ENCODE data around the gene C16orf92. TPM values are rescaled to one million over a fixed set of nuclear protein-coding genes. Genes with fewer than 3 reads are reported as not detected.

C16orf92 gene
- total RNA-seq, 1 donor from 2014 or later: 8.9 TPM

DNA sequence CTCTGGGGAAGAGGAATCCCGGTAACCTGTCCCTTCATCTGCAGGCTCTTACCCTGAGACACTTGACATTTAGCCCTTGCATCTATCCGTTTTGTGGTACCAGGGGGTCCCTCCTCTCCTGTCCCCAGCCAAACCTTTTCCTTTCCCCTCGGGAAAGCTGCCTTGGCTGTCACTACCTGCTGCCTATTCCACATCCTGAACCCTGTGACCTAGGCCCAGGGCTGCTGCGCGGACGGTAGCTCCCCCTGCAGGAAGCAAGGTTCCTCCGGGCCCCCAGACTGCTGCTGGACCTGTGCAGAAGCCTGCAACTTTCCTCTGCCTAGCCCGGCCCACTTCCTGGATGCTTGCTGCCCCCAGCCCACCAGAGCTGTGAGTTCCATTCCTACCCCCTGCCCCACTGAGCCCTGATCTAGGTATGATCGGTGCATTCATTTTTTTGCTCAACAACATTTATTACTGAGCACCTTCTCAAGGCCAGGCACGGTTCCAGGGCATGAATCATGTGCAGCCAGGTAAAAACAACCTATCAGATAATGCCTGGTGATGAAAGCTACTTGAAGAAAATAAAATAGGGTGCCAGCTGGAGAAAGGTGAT is 32.1 kb downstream of the C16orf92 start:
- no peak for DNase-seq (ENCODE audit: low spot score)

- peak; percentile 53 for DNase-seq (ENCODE audit: low spot score)
These were observed 37.3 kb downstream of the C16orf92 start for GRCh38 chr16:30060346-30060745.

- no peak for DNase-seq (ENCODE audit: low spot score)
These were observed 38.0 kb downstream of the C16orf92 start for GRCh38 chr16:30060836-30061554.

DNA sequence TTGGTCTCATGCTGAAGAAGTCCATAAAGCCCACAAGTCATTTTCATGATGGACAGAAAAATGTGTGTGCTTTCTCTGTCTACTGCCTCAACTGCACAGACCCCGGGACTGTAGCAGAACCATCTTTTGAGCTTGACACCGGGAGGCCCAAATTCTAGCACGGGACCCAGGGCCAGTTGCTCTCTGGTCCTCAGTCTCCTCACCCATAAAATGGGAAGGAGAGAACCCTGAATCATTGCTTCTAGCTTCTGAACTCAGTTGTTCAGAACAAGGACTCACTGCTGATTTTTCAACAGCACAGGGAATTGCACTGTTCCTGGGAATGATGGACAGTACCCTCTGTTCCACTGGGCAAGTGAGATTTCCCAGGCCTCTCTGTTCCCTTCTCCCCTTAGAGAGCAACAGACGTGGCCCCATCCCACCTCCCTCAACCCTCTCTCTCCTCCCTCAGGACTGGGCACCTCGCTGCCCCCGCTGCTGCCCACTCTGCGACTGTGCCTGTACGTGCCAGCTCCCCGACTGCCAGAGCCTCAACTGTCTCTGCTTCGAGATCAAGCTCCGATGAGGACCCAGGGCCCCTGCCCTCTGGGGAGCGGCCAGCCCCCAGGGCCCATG is 40.4 kb downstream of the C16orf92 start:
- DNase-seq (ENCODE audit: low spot score): no peak

DNA sequence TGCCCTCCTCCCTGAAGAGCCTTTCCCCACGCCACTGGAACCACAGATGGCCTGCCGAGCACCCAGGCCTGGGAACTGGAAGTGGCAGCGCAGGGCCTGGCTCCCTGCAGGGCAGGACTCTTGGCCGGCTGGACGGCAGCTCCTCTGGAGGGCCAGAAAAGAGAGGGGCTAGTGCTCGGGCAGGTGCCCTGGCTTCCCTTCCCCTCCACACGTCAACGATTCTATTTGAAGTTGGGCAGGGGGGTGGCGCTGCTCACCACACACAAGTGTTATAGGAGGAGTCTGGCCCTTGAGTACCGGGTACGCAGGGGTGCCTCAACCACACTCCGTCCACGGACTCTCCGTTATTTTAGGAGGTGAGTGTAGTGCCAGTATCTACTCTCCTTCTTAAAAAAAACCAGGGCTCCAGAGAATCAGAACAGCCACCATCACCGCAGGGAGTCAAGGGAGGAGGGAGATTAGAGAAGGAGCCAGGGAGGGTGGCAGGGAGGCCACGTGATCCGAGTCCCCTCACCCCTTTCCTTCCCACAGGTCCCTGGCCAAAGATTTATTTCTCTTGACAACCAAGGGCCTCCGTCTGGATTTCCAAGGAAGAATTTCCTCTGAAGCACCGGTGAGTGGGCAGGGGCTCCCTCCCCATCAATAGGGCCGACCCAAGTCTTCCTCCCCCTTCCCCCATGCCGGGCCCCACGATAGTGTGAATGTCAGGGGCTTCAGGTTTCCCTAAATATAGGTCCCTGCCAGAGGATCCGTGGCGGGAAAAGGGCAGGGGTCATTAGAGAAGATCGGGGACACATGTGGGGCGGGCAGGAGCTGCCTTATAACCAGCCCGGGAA is 41.1 kb downstream of the C16orf92 start:
- peak; percentile 80 for DNase-seq (ENCODE audit: low spot score)

GRCh38 chr16:30064729-30065101 is 41.7 kb downstream of the C16orf92 start:
- no peak for DNase-seq (ENCODE audit: low spot score)

- peak; percentile 99 for DNase-seq (ENCODE audit: low spot score)
These were observed 42.3 kb downstream of the C16orf92 start, which contains the start of gene ALDOA for GRCh38 chr16:30065102-30065942. ALDOA (plus strand) TSS chr16:30065760; CDS start chr16:30066898, 1,138 bp downstream.

- no peak for DNase-seq (ENCODE audit: low spot score)
These were observed 43.2 kb downstream of the C16orf92 start for GRCh38 chr16:30065943-30066760.

GRCh38 chr16:30066761-30067583 is 44.0 kb downstream of the C16orf92 start:
- DNase-seq (ENCODE audit: low spot score): no peak

DNA sequence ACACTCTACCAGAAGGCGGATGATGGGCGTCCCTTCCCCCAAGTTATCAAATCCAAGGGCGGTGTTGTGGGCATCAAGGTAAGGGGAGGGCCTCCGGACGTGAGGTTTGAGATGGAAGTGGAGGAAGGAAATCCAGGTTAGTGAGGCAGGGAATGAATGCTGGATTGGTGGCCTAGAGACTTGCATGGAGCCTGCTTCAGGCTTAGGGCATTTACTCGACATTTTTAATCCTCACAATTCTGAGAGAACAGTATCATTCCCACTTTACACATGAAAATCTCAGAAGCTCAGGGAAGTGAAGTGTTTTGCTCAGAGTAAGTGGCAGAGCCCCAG is 44.6 kb downstream of the C16orf92 start:
- DNase-seq (ENCODE audit: low spot score): no peak

DNA sequence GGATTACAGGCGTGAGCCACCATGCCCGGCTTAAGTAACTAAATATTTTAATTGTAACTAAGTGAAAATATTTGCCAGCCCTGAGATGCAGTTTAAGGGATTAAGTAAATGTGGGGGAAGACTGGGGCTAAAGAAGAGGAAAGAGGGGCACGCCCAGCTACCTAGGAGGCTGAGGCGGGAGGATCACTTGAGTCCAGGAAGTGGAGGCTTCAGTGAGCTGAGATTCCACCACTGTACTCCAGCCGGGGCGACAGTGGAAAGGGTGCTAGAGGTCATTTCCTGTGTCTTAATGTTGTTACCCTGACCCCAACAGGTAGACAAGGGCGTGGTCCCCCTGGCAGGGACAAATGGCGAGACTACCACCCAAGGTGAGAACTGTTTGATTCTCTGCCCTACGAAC is 45.3 kb downstream of the C16orf92 start:
- DNase-seq (ENCODE audit: low spot score): no peak

GRCh38 chr16:30068750-30069610 is 46.0 kb downstream of the C16orf92 start:
- DNase-seq (ENCODE audit: low spot score): no peak

- DNase-seq (ENCODE audit: low spot score): no peak
These were observed 46.8 kb downstream of the C16orf92 start for GRCh38 chr16:30069611-30070462.

GRCh38 chr16:30070490-30070889 is 47.5 kb downstream of the C16orf92 start:
- no peak for DNase-seq (ENCODE audit: low spot score)
